BE2C (cell line): ENCODE data around the gene DYRK4.

ENCODE experiments used
- DNase-seq: peaks from one replicate; pipeline ENCODE4 v3.0.0-alpha.2; 2020
- H3K27me3 ChIP-seq: fragments of 250-450 bp; sonication (Bioruptor Pico); 2 replicates; pipeline ENCODE4 v1.5.1; 2020; ENCODE audit warnings: mild to moderate bottlenecking
- H3K36me3 ChIP-seq: fragments of 250-450 bp; sonication (Bioruptor Pico); 2 replicates; pipeline ENCODE4 v1.5.1; 2020; ENCODE audit warnings: mild to moderate bottlenecking
- H3K4me1 ChIP-seq: fragments of 250-450 bp; sonication (Bioruptor Pico); 2 replicates; pipeline ENCODE4 v1.5.1; 2020
- H3K4me3 ChIP-seq: 2 replicates; pipeline ENCODE4 v1.5.1; 2011; ENCODE audit warnings: low read depth, low read length
- H3K9me3 ChIP-seq: fragments of 250-450 bp; sonication (Bioruptor Pico); 2 replicates; pipeline ENCODE4 v1.5.1; 2020
- CTCF ChIP-seq: IDR thresholded peaks from 2 replicates; pipeline ENCODE4 v1.5.1; 2012; ENCODE audit warnings: mild to moderate bottlenecking, low read depth, low read length

Gene DYRK4

GRCh38 chr12:4643747-4644146 is 81.7 kb downstream of the DYRK4 start:
- no peaks in the 10 kb centered on the region; the same call in 1 of the 2 replicates for H3K4me1 ChIP-seq
- peaks cover 41% of the 10 kb centered on the region for H3K27me3 ChIP-seq
- H3K36me3 ChIP-seq: no peaks in the 10 kb centered on the region
- no peaks in the 10 kb centered on the region for H3K9me3 ChIP-seq
- no peak overlapping the region for H3K4me3 ChIP-seq
- TF ChIP-seq CTCF: no peak
- DNase-seq: no peak

GRCh38 chr12:4645023-4645422 is 83.0 kb downstream of the DYRK4 start:
- H3K36me3 ChIP-seq: no peaks in the 10 kb centered on the region
- H3K4me1 ChIP-seq: no peaks in the 10 kb centered on the region; the same call in 1 of the 2 replicates
- DNase-seq: no peak
- H3K4me3 ChIP-seq: no peak overlapping the region
- no peak for TF ChIP-seq CTCF
- no peaks in the 10 kb centered on the region for H3K9me3 ChIP-seq
- peaks cover 38% of the 10 kb centered on the region for H3K27me3 ChIP-seq

GRCh38 chr12:4648104-4648500 is 86.1 kb downstream of the DYRK4 start:
- H3K27me3 ChIP-seq: peaks cover 29% of the 10 kb centered on the region
- H3K4me3 ChIP-seq: peak overlapping the region; percentile 98
- no peak for TF ChIP-seq CTCF
- no peaks in the 10 kb centered on the region for H3K9me3 ChIP-seq
- DNase-seq: no peak
- H3K4me1 ChIP-seq: no peaks in the 10 kb centered on the region; the same call in 1 of the 2 replicates
- H3K36me3 ChIP-seq: no peaks in the 10 kb centered on the region; the same call in 1 of the 2 replicates

GRCh38 chr12:4648501-4649357 is 86.7 kb downstream of the DYRK4 start, which contains the start of the genes AKAP3 and NDUFA9:
Gene AKAP3, minus strand, starts transcription at chr12:4649051. Its CDS starts 10,855 bp downstream, at chr12:4638196.
Gene NDUFA9, plus strand, starts transcription at chr12:4649114. Its CDS starts 13 bp downstream, at chr12:4649127.
- TF ChIP-seq CTCF: no peak
- H3K36me3 ChIP-seq: no peaks in the 10 kb centered on the region; the same call in 1 of the 2 replicates
- peak within 1 kb of the TSS; percentile 98 for H3K4me3 ChIP-seq
- no peaks in the 10 kb centered on the region for H3K9me3 ChIP-seq
- H3K4me1 ChIP-seq: no peaks in the 10 kb centered on the region; the same call in 1 of the 2 replicates
- peaks cover 26% of the 10 kb centered on the region for H3K27me3 ChIP-seq
- peak; percentile 81 for DNase-seq

GRCh38 chr12:4649358-4649661 is 87.3 kb downstream of the DYRK4 start:
- Histone ChIP-seq H3K27me3 (peaks cover 21% of the 10 kb centered on the region), H3K4me1 (no peaks in the 10 kb centered on the region; the same call in 1 of the 2 replicates), H3K36me3 (peaks cover 6% of the 10 kb centered on the region), H3K4me3 (peak overlapping the region; percentile 98), H3K9me3 (no peaks in the 10 kb centered on the region)
- no peak for DNase-seq
- no peak for TF ChIP-seq CTCF

GRCh38 chr12:4653257-4653656 is 91.2 kb downstream of the DYRK4 start:
- no peak for DNase-seq

More at GRCh38 chr12:4653257-4653656, 91.2 kb downstream of the DYRK4 start:
- Histone ChIP-seq H3K4me3 (no peak overlapping the region), H3K9me3 (no peaks in the 10 kb centered on the region), H3K4me1 (no peaks in the 10 kb centered on the region; the same call in 1 of the 2 replicates), H3K36me3 (peaks cover 43% of the 10 kb centered on the region), H3K27me3 (no peaks in the 10 kb centered on the region)
- 0 out of 2 replicates have a peak, but pooled peaks have one; percentile 8 for TF ChIP-seq CTCF
